SU-DHL-6 (cell line): ENCODE results near the gene SERPINA12.

Experiments
- EZH2phosphoT487 ChIP-seq: fragments of 200-600 bp; sonication (generic), shearing (Covaris generic); conservative IDR thresholded peaks from 2 replicates; pipeline ENCODE4 v1.6.1; 2018; ENCODE audit warnings: mild to moderate bottlenecking, antibody characterized with exemption, low read length, moderate library complexity, mixed read lengths
- TF ChIP-seq, protein P1 (sequence below): fragments of 200-600 bp; sonication (generic); IDR thresholded peaks from one replicate; pipeline ENCODE4 v1.5.1; 2017; ENCODE audit warnings: antibody characterized with exemption, mild to moderate bottlenecking, low read length, moderate library complexity; ENCODE audit not compliant: insufficient read depth, poor library complexity, severe bottlenecking

DNA sequence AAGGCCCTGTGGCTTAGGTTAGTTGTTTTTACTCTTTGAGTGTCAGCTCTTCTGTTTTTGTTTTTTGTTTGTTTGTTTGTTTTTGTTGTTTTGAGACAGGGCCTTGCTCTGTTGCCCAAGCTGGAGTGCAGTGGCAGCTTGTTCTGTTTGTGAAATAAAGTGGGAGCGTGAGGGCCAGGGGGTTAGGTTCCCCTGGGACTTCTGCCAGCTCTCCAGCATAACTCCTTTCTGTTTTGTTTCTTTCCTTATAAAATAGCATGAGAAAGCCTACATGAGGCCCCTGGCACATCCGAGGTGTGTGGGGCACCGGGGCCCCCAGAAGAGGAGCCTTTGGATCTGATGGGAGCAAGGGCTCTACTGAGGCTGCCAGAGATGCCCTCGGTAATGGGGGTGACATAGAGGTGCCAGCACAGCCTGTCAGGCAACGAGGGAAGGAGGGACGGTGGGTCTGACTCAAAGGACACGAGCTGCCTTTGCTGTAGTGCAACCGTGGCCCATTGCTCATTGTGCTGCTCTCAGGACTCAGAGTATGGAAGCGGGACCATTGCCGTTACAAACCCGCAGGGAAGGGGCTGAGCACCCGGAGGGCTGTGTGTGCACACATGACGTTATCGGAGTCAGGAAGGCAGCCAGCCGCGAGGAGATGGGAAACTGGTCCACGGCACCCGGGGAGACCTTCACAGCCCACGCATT lies 47.6 kb downstream of the SERPINA12 start:
- TF ChIP-seq, protein P1, sequence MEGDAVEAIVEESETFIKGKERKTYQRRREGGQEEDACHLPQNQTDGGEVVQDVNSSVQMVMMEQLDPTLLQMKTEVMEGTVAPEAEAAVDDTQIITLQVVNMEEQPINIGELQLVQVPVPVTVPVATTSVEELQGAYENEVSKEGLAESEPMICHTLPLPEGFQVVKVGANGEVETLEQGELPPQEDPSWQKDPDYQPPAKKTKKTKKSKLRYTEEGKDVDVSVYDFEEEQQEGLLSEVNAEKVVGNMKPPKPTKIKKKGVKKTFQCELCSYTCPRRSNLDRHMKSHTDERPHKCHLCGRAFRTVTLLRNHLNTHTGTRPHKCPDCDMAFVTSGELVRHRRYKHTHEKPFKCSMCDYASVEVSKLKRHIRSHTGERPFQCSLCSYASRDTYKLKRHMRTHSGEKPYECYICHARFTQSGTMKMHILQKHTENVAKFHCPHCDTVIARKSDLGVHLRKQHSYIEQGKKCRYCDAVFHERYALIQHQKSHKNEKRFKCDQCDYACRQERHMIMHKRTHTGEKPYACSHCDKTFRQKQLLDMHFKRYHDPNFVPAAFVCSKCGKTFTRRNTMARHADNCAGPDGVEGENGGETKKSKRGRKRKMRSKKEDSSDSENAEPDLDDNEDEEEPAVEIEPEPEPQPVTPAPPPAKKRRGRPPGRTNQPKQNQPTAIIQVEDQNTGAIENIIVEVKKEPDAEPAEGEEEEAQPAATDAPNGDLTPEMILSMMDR: no peak
- TF ChIP-seq EZH2phosphoT487: no peak
